NCI-H146 treated with DMSO at 0.1 percent for 48 hours (cell line): Measurements from ENCODE around the gene ROGDI.
"Not testable (repeated sequence)": the region's sequence is repeated elsewhere in the genome, so short reads cannot be mapped to it uniquely, and the experiment has no call there.

Source experiments
- DNase-seq: peaks from one replicate; lab custom pipeline; 2025; ENCODE audit not compliant: unreplicated experiment; lab: John Stamatoyannopoulos, UW

Gene ROGDI

DNA sequence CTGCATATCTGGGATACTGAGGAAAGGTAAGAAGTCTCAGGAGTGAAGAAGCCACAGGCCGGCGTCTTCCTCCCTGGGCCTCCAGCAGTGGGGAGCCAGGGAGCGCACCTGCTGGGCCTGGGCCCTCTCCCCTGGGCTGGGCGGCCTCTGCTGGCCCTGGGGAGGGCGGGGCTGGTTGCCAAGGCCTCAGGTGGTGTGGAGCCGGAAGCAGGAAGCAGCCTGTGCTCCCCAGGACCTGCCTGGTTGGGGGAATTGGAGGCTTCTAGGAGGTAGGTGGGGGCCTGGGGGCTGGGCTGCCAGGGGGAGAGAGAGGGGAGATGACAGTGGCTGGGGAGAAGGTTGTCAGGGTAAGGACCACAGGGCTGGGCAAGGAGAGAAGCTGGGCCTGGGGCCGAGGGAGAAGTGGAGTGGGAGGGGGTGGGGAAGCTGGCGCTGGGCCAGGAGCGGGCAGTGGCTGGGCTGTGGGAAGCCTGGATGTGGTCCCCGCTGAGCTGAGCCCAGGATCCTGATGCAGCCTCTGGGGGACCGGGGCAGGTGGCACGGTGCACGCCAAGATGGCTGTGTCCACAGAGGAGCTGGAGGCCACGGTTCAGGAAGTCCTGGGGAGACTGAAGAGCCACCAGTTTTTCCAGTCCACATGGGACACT is 7.1 kb downstream of the ROGDI start, which contains the start of gene SMIM22:
TSS of gene SMIM22 (plus strand) at position 189 of the 647 bp plus-strand sequence. CDS start at position 555, 366 bp downstream.
- peak; percentile 89 for DNase-seq

DNA sequence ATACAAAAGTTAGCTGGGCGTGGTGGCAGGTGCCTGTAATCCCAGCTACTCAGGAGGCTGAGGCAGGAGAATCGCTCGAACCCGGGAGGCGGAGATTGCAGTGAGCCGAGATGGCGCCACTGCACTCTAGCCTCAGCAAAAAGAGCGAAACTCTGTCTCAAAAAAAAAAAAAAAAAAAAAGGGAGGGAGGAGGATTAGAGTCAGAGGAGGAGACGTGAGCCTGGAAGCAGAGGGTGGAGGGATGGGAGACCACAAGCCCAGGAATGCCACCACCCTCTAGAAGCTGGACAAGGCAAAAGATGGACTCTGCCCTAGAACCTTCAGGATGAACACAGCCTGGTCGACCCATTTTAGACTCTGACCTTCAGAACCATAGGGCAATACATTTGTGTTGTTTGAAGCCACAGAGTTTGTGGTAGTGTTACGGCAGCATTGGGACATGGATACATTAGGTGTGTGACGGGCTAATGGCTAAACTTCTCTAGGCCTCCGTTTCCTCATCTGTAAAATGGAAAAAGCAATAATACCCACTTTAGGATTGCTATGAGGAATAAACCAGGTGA is 9.4 kb downstream of the ROGDI start:
- DNase-seq: no peak

DNA sequence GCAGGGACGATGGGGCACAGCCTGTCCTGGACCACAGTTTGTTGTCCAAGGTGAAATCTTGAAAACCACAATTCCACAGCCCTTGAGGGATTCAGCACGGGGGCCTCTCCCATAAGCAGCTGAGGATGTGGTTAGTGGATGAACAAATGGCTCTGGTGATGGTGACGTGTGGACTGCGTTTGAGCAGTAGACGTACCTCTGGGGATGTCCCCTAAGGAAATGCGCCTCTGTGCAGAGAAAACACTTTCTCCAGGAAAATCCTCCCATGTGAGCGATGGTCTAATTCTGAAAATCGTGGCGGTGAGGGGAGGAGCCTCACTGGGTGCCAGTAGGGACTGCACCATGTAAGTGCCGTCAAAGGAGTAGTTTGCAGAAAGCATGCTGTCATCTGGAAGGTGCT is 11.6 kb downstream of the ROGDI start:
- DNase-seq: no peak

DNA sequence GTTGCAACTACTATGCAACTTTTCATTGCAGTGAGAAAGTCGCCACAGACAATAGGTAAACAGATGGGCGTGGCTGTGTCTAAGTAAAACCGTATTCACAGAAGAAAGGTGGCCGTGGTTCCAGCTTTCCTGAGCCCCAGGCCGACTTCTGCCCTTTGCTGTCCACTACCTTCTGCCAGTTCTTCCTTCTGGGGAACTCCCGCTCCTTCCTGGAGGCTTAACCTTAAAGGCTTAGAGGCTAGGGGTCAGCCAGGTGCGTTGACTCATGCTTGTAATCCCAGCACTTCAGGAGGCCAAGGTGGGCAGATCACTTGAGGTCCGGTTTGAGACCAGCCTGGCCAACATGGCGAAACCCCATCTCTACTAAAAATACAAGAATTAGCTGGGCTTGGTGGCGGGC is 12.2 kb downstream of the ROGDI start:
- DNase-seq: no peak

DNA sequence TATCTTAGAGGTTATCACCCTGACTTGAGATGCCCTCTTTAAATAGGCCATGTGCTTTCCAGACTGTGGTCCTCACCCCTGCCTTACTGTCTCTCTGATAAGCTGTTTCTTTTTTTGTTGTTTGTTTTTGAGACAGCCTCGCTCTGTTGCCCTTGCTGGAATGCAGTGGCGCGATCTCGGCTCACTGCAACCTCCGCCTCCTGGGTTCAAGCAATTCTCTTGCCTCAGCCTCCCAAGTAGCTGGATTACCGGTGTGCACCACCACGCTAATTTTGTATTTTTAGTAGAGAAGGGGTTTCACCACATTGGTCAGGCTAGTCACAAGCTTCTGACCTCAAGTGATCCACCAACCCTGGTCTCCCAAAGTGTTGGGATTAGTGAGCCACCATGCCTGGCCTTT is 13.5 kb downstream of the ROGDI start:
- DNase-seq: no peak

DNA sequence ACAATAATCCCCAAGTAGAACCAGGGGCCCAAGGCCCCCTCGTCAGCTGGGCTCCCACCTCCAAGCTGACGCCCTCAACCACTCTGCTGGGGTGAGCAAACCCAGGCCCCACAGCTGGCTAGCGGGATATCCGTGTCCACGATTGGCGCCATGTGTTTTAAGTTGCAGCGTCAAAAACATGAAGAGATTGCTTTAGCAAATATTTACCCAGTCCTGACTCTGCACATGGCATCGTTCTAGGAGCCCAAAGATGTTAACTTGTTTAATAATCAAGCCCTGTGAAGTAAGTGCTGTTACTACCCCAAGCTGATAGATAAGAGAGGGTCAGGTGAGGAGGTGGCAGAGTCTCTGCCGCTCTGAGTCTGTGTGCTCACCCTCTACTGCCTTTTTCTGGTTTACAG is 13.9 kb downstream of the ROGDI start:
- peak; percentile 16 for DNase-seq

DNA sequence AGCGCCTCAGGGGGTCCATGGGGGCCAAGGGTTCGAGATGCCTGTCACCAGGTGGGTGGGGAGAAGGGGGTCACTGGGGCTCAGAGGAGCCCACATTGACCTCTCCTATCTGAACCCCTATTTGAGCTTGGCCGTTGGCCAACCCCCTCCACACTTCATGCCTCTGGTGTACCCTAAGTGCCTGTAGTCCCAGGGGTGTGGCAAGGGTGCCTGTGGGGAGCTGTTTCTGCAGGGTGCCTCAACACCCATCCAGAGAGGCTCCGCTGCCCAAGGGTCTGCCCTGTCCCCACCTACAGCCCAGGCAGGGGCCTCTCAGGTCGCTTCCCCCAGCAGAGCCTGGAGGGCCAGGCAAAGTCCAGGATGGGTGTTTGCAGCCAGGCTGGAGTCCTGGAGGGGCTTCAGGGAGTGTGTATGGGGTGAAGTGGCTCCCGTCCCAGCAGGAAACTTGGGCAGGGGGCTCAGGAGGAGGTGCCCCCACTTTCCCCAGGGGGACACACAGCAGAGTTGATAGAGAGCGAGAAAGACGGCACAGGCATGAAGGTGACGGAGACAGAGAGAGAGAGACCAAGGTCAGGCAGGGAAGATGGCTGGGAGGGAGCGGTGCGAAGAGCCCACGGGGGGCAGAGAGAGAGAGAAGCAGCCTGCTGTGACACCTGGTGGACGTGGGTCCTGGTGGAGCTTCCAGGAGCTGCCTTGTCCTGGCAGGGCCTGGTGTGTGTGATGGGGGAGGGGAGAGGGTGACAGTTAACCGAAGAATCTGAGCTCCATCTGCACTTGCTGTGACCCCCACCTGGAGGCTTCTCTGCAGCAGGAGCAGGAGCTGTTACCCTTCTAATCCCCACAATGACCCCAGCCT is 14.6 kb downstream of the ROGDI start, which contains the start of gene SEPTIN12:
TSS of gene SEPTIN12 (minus strand) at position 719 of the 856 bp plus-strand sequence. CDS start at position 19, 700 bp downstream.
- DNase-seq: peak; percentile 16

DNA sequence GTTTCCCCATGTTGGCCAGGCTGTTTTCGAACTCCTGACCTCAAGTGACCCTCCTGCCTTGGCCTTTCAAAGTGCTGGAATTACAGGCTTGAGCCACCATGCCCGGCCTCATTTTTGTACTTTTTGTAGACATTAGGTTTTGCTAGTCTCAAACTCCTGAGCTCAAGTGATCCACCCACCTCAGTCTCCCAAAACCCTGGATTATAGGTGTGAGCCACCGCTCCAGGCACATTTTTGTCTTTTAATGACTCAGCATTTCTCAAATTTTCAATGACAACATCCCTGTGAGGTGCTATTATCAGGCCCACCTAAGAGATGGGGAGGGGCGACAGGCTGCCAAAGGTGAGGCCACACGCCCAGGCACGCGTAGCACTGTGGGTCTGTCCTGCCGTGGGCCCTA is 15.4 kb downstream of the ROGDI start:
- DNase-seq: no peak

DNA sequence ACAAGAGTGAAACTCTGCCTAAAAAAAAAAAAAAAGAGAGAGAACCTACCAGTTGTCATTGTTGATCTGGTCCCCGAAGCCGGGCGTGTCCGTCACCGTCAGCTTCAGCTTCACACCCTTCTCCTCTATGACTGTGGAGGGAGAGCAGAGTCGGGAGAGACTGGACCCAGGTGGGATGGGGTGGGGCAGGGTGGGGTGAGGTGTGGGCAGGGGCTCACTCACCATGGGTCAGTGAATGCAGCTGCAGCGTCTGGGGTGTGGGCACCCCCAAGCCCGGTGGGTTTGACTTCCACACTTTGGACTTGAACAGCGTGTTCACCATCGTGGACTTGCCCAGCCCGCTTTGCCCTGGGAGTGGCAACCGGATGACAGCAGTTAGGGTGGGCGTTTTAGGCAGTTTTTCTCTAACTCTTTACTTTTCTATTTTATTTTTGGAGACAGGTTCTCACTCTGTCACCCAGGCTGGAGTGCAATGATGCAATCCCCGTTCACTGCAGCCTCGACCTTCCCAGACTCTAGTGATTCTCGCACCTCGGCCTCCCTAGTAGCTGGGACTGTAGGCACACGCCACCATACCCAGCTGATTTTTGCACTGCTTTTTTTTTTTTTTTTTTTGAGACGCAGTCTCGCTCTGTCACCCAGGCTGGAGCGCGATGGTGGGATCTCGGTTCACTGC is 16.5 kb downstream of the ROGDI start:
- no peak for DNase-seq

DNA sequence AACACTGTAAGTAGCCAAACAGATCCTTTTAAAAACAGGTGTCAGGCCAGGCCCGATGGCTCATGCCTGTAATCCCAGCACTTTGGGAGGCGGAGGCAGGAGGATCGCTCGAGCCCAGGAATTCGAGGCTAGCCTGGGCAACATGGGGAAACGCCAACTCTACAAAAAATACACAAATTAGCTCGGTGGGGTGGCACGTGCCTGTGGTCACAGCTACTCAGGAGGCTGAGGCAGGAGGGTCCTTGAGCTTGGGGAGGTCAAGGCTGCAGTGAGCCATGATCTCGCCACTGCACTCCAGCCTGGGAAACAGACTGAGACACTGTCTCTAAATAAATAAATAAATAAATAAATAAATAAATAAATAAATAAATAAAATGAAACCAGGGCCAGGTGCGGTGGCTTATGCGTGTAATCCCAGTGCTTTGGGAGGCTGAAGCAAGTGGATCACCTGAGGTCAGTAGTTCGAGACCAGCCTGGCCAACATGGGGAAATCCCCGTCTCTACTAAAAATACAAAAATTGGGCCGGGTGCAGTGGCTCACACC is 17.9 kb downstream of the ROGDI start:
- not testable (repeated sequence) for DNase-seq

DNA sequence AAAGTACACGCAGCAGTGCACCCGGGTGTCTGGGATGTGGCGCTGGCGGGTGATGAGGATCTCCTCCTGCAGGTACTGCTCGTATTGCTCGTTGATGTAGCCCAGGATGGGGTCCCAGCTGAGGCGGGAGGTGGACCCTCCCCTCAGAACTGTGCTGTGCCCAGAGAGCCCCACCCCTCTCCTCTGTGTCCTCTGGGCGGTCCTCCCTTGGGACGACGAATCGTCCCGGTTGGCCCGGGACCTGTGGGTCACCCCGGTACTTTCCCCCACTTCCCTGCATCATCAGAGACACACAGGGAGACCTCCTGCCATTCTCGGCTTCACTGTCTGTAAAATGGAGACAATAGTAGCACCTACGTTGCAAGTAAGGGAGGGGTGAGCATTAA is 18.5 kb downstream of the ROGDI start:
- no peak for DNase-seq

DNA sequence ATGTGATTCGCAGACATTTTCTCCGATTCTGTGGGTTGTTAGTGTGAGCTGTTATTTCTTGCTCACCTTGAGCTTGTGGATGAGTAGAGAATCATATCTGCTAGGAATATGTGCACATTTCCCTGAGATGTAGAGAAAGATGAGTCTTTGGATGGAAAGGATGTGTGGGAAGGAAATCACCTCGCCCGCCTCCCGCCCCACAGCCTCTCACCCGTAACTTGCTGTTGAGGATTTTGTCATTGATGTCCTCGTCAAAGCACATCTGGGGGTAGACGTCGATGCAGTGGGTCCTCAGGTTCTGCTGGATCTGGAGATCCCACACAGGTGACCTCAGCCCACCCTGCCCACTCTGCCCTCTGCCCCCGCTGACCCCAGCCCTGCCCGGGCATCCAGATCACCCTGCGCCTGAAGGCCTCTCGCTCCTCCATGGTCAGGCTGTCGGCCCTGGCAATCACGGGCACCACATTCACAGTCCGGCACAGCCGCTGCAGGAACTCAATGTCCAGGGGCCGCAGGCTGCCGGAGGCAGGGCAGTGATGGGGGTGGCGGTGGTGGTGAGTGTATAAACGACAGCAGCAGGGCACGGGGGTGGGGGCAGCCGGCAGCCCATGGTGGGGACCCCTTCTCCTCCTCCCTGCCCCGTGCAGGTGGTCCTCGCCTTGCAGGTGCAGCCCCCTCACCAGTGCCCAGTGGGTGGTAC is 19.0 kb downstream of the ROGDI start:
- no peak for DNase-seq

DNA sequence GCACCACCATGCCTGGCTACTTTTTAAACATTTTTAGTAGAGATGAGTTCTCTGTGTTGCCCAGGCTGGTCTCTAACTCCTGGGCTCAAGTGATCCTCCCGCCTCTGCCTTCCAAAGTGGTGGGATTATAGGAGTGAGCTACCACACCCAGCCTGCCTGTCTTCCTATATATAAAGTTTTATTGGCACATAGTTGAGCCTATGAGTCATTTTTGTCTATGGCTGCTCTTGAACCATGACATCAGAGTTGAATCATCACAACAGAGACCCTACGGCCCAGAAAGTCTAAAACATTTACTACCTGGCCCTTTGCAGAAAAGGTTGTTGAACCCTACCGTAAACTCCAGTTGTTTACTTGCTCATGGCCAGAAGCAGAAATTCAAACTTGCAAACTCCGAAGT is 22.2 kb downstream of the ROGDI start:
- DNase-seq: no peak

DNA sequence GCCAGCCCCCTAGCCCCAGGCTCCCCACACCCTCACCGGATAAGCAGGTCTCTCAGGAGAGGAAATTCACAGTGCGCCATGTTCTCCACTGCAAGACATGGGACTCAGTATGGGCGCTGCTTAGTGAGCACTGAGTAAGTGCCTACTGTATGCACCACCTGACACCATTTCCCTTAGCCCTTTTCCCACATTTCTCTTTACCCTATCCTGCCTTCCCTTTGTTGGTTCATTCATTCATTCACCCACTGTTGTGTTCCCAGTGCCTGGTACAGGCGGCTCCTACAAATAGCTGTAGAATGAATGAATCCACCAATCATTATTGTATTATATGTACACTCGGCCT is 24.4 kb downstream of the ROGDI start:
- no peak for DNase-seq

DNA sequence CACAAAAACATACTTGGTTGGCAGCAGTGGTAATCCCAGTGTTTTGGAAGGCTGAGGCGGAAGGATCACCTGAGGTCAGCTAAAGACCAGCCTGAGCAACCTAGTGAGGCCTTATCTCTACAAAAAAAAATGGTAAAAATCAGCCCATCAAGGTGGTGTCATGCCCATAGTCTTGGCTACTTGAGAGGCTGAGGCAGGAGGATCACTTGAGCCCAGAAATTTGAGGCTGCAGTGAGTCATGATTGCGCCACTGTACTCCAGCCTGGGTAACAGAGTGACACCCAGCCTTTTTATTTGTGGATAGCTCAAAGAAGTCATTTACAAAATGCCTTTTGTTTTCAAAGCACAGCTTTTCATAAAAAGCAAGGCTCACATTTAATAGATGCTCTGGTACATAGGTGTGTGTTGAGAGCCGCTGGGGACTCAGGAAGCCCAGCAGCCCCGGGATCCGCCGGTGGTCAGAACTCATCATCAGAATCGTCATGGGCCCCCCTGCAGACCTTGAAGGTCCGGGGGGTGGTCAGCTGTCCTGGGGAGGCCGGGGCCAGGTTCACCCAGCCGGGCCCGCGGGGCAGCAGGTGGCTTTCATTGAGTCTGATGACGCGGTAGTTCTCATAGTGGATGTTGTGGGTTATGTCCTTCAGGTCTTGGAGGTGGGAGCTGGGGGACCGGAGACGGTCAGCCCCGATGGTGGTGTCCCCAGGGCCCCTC is 24.9 kb downstream of the ROGDI start:
- DNase-seq: no peak

DNA sequence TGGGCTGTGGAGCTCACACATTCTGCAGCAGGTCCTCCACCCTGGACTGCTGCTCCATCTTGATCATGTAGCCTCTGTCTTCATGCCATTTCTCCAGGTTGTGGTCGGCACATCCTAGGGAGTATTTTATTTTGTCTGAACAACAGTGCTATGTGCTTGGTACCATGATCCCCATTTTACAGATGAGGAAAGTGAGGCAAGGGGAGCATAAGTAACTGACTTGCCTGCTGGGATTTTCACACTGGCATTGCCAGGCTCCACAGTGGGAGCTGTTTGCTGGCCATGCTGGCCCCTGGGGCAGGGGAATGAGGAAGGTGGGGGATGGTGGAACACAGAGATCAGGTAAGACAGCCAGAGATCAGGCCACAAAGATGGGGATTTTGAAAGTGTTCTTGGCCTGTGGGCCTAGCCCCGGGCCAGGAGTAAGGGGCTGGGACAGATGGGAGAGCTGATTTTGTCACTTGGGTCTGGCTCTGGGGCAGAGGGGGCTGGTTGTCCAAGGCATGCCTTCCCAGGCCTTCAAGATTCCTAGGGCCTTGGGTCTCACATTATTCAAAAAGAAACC is 26.2 kb downstream of the ROGDI start:
- DNase-seq: no peak

DNA sequence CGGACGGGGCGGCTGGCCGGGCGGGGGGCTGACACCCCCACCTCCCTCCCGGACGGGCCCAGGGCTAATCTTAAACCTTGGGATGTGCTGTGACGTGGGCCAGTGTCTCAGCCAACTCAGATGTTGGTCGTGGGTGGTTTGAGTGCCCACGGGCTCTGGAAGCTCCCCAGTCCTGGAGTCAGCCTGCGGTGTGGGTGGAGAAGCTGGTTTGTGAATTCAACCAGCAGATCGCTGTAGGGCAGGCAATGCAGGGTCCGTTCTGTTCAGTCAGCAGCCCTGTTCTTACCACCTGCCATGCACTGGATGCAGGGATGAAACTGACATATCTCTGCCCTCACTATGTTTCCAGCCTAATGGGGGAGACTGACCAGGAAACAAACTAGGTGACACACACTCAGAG is 27.4 kb downstream of the ROGDI start:
- no peak for DNase-seq

DNA sequence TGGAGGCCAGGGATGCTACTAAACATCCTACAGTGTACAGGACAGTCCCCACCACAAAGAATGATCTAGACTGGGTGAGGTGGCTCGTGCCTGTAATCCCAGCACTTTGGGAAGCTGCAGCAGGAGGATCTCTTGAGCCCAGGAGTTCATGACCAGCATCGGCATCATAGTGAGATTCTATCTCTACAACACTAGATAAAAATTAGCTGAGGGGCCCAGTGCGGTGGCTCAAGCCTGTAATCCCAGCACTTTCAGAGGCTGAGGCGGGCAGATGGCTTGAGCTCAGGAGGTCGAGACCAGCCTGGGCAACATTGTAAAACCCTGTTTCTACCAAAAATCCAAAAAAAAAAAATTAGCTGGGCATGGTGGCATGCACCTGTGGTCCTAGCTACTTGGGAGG is 30.1 kb downstream of the ROGDI start:
- no peak for DNase-seq

DNA sequence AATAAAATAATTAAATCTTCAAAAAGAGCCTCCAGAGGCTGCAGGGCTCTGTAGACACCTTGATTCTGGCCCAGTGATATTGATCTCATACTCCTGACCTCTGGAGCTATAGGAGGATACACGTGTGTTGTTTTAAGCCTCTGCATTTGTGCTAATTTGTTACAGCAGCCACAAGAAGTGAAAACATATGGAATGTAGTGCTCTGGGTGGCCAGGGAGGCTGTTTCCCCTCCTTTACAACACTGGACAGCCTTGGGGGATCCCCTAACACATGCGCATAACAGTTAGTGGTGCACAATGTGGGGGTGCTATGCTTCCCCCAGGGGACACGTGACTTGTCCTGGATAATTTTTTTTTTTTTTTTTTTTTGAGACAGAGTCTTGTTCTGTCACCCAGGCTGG is 30.8 kb downstream of the ROGDI start:
- no peak for DNase-seq

DNA sequence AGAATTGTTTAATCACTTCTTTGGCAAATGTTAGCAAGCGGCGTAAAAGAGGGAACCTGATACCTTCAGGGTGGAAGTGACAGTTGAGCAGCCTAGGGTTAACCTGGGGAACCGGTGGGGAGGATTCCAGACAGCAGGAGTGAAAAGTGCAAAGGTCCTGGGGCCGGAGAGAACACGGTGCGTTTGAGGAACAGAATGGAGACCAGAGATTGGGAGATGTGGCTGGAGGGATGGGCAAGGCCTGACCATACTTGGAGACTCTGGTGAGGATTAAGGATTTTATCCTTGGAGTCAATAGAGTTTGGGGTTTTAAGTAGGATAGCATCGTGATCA is 33.2 kb downstream of the ROGDI start:
- peak; percentile 8 for DNase-seq
